A549 (cell line): ENCODE data around the gene PCDH9.

Experiments
- BCL3 ChIP-seq: fragments of >200 bp; sonication (Bioruptor Twin); formaldehyde crosslinking; IDR thresholded peaks from 3 replicates; pipeline ENCODE4 v1.6.1; 2016
- CTCF ChIP-seq: fragments of >200 bp; sonication (Bioruptor Twin); formaldehyde crosslinking; IDR thresholded peaks from 3 replicates; pipeline ENCODE4 v1.5.1; 2016
- EP300 ChIP-seq, 2 experiments: fragments of >200 bp; sonication (Bioruptor Twin); formaldehyde crosslinking; IDR thresholded peaks; 2 replicates in 1 of 2; 3 replicates in 1 of 2; pipeline ENCODE4 v1.6.1; 2016 to 2017
- NFE2L2 ChIP-seq: fragments of 150-350 bp; conservative IDR thresholded peaks from 2 replicates; pipeline ENCODE4 v1.6.1; 2014; ENCODE audit warnings: low read length
- REST ChIP-seq: fragments of 200-600 bp; sonication (generic); IDR thresholded peaks from 2 replicates; pipeline ENCODE4 v1.6.1; 2016; ENCODE audit warnings: antibody characterized with exemption, mild to moderate bottlenecking, moderate library complexity

GRCh38 chr13:66751691-66752090, 478.4 kb downstream of the PCDH9 start:
- TF ChIP-seq CTCF (no peak), REST (no peak), NFE2L2 (no peak), BCL3 (no peak), EP300 (IDR thresholded peaks at IDR 0.05) (no peak)
